SJSA1 (cell line): Measurements from ENCODE around the gene KBTBD8. TPM values are rescaled to one million over a fixed set of nuclear protein-coding genes. Genes with fewer than 3 reads are reported as not detected.

Source experiments
- DNase-seq, 2 experiments: peaks; one replicate each; pipeline ENCODE4 v3.0.0-alpha.2; 2015 to 2020; ENCODE audit warnings: low spot score in 2 of 2, low read depth in 1 of 2
- H3K27ac ChIP-seq: fragments of 250-450 bp; sonication (Bioruptor Pico); 2 replicates; pipeline ENCODE4 v1.5.1; 2020; ENCODE audit warnings: mild to moderate bottlenecking, moderate library complexity
- H3K27me3 ChIP-seq: fragments of 250-450 bp; sonication (Bioruptor Pico); replicated peaks from 2 replicates; pipeline ENCODE4 v1.5.1; 2020; ENCODE audit warnings: mild to moderate bottlenecking, moderate library complexity
- H3K36me3 ChIP-seq: fragments of 250-450 bp; sonication (Bioruptor Pico); 2 replicates; pipeline ENCODE4 v1.5.1; 2020; ENCODE audit warnings: mild to moderate bottlenecking
- H3K4me1 ChIP-seq: fragments of 250-450 bp; sonication (Bioruptor Pico); replicated peaks from 2 replicates; pipeline ENCODE4 v1.6.1; 2021; ENCODE audit warnings: mild to moderate bottlenecking
- H3K4me3 ChIP-seq: fragments of 250-450 bp; sonication (Bioruptor Pico); 2 replicates; pipeline ENCODE4 v1.5.1; 2020; ENCODE audit warnings: mild to moderate bottlenecking
- H3K9me3 ChIP-seq: fragments of 250-450 bp; sonication (Bioruptor Pico); replicated peaks from 2 replicates; pipeline ENCODE4 v1.5.1; 2020; ENCODE audit warnings: mild to moderate bottlenecking
- total RNA-seq: library from RNA; depleted of rRNA; stranded (reverse); fragments of >200 nt; shearing (Covaris generic); gene quantifications from 2 replicates; pipeline ENCODE4 v1.2.3, GENCODE V29; 2014

The KBTBD8 gene
- total RNA-seq, 1 experiment from 2014 or later, result 3.9 TPM

DNA sequence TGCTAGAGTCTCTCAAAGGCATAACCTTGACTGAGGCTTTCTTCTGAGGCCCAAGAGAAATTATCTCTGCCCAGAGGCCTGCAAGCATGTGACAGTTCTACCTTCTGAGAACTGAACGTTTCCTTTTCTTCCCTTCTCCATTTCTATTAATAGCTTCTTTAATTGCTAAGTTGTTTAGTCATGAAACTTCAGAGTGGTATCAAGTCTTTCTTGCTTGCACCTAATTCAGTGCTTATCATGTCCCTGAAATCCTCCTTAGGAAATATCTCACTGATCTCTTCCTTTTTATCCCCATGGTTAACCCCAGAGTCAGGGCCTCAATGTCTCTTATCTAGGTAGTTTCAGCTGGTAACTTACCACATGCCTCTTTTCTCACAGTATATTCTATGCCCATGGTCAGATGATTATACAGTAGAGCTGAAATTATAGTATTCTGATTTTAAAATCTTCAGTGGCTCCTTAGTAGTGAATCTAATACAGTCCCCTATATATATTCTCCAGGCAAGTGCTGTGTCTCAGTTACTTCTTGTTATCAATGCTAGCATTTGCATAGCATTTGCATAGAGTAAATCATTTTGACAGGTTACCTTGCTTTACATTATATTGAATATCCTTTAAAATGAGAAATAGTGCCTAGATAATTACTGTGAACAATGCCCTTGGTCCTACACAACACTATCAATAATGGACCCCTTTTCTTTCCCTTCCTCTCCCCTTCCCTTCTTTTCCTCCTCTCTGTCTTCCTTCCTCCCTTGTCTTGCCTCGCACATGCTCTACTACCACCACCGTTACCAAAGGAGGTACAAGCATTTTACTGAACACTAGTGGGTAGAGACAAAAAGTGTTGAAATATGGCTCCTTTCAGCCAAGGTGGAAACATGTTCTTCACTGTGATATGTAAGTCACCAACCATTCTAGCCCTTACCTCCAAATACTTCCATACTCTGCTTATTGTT, 33.0 kb downstream of the KBTBD8 start:
- Histone ChIP-seq H3K9me3 (no peaks in the 10 kb centered on the region), H3K4me3 (no peak overlapping the region), H3K36me3 (no peaks in the 10 kb centered on the region), H3K27me3 (no peaks in the 10 kb centered on the region; the same call in 1 of the 2 replicates), H3K27ac (no peak overlapping the region), H3K4me1 (no peaks in the 10 kb centered on the region)
- DNase-seq, result no peak

DNA sequence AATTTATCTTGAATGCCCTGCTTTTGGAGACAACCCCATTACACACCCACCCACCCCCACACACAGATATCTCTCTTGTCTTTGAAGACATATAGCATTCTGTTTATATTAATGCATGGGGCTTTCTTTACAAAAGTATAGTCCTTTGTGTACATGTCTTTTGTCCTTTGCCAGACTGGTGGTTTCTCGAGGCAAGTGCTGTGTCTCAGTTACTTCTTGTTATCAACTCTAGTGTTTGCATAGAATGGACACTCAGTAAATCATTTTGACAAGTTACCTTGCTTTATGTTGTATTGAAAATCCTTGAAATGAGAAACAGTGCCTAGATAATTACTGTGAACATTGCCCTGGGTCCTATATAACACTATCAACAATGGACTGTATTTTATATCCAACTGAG, 33.9 kb downstream of the KBTBD8 start:
- no peaks in the 10 kb centered on the region for H3K36me3 ChIP-seq
- no peak overlapping the region for H3K4me3 ChIP-seq
- H3K4me1 ChIP-seq, result no peaks in the 10 kb centered on the region
- no peaks in the 10 kb centered on the region; the same call in 1 of the 2 replicates for H3K27me3 ChIP-seq
- no peak overlapping the region for H3K27ac ChIP-seq
- no peaks in the 10 kb centered on the region for H3K9me3 ChIP-seq
- no peak for DNase-seq

GRCh38 chr3:67033079-67033478, 35.0 kb downstream of the KBTBD8 start:
- Histone ChIP-seq H3K9me3 (no peaks in the 10 kb centered on the region), H3K36me3 (no peaks in the 10 kb centered on the region), H3K27ac (no peak overlapping the region), H3K27me3 (no peaks in the 10 kb centered on the region; the same call in 1 of the 2 replicates), H3K4me3 (no peak overlapping the region), H3K4me1 (no peaks in the 10 kb centered on the region)
- DNase-seq, result no peak

- no peaks in the 10 kb centered on the region for H3K36me3 ChIP-seq
- H3K4me3 ChIP-seq, result no peak overlapping the region
- DNase-seq, result no peak
- no peaks in the 10 kb centered on the region for H3K9me3 ChIP-seq
- H3K27ac ChIP-seq, result no peak overlapping the region
- no peaks in the 10 kb centered on the region; the same call in 1 of the 2 replicates for H3K27me3 ChIP-seq
- H3K4me1 ChIP-seq, result no peaks in the 10 kb centered on the region
These were observed 36.3 kb downstream of the KBTBD8 start for GRCh38 chr3:67034371-67034770.

DNA sequence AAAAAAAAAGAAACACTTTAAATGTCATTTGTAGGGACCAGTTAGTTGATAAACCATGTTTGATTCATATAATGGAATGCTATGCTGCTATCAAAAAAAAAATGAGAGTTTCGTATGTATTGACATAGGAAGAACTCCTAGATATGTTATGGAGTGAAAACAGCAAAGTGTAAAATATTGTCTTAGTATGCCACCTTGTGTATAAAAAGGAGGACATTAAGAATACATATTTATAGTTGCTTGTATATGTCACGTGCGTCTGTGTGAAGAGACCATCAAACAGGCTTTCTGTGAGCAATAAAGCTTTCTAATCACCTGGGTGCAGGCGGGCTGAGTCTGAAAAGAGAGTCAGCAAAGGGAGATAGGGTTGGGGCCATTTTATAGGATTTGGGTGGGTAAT, 39.5 kb downstream of the KBTBD8 start:
- Histone ChIP-seq H3K36me3 (no peaks in the 10 kb centered on the region), H3K27ac (no peak overlapping the region), H3K27me3 (no peaks in the 10 kb centered on the region; the same call in 1 of the 2 replicates), H3K4me1 (no peaks in the 10 kb centered on the region), H3K4me3 (no peak overlapping the region), H3K9me3 (no peaks in the 10 kb centered on the region)
- DNase-seq, result no peak

- no peak for DNase-seq
- Histone ChIP-seq H3K27me3 (no peaks in the 10 kb centered on the region), H3K36me3 (no peaks in the 10 kb centered on the region), H3K9me3 (no peaks in the 10 kb centered on the region), H3K4me3 (no peak overlapping the region), H3K27ac (no peak overlapping the region), H3K4me1 (no peaks in the 10 kb centered on the region)
These were observed 46.2 kb downstream of the KBTBD8 start for GRCh38 chr3:67044295-67044694.

DNA sequence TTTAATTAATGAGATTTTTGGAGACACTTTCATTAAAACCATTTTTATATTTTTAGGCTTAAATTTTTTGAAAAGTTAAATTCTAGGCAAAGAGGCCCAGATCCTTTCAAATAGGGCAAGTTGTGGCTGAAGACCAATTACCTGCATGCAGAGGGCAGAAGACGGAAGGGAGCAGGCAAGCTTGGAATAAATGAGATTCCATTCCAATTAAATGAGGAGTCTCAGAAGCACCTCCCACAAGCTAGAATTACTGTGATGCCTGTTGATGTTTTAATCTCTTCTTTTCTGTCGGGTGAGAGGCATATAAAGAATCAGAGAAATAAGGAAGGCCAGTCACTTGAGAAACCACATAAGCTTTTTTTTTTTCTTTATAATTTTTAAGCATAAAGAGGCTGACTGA, 46.8 kb downstream of the KBTBD8 start:
- DNase-seq, result no peak
- Histone ChIP-seq H3K36me3 (no peaks in the 10 kb centered on the region), H3K4me3 (no peak overlapping the region), H3K27ac (no peak overlapping the region), H3K9me3 (no peaks in the 10 kb centered on the region), H3K27me3 (no peaks in the 10 kb centered on the region), H3K4me1 (no peaks in the 10 kb centered on the region)

DNA sequence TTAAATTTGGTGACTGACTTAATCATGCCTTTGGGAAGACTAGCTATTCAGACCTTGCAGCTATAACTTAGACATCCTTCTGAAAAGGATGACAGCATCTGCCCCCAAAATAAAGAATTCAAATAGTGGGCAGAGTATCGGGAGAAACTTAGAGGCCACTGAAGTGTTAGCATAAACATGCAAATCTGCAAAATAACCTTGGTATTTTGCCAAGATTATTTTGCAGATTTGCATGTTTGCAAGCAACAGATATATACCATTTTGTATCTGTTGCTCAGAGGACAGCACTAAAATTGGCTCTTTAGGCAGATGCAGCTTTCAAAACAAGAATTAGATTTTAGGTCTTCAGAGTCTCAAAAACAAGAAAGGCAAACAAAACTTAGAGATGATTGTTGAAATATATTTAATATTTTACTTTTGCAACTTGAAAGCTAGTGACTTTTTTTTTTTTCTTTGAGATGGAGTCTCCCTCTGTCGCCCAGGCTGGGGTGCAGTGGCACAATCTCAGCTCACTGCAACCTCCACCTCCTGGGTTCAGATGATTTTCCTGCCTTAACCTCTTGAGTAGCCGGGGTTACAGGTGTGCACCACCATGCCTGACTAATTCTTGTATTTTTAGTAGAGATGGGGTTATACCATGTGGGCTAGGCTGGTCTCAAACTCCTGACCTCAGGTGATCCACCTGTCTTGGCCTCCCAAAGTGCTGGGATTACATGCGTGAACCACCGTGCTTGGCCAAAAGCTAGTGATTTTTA, 47.8 kb downstream of the KBTBD8 start:
- Histone ChIP-seq H3K27me3 (no peaks in the 10 kb centered on the region), H3K27ac (no peak overlapping the region), H3K4me3 (no peak overlapping the region), H3K36me3 (no peaks in the 10 kb centered on the region), H3K9me3 (no peaks in the 10 kb centered on the region), H3K4me1 (no peaks in the 10 kb centered on the region)
- DNase-seq, result no peak

- no peaks in the 10 kb centered on the region for H3K27me3 ChIP-seq
- no peaks in the 10 kb centered on the region for H3K4me1 ChIP-seq
- no peak overlapping the region for H3K4me3 ChIP-seq
- H3K27ac ChIP-seq, result no peak overlapping the region
- H3K36me3 ChIP-seq, result no peaks in the 10 kb centered on the region
- DNase-seq, result no peak
- no peaks in the 10 kb centered on the region for H3K9me3 ChIP-seq
These were observed 48.9 kb downstream of the KBTBD8 start for GRCh38 chr3:67047051-67047450.

DNA sequence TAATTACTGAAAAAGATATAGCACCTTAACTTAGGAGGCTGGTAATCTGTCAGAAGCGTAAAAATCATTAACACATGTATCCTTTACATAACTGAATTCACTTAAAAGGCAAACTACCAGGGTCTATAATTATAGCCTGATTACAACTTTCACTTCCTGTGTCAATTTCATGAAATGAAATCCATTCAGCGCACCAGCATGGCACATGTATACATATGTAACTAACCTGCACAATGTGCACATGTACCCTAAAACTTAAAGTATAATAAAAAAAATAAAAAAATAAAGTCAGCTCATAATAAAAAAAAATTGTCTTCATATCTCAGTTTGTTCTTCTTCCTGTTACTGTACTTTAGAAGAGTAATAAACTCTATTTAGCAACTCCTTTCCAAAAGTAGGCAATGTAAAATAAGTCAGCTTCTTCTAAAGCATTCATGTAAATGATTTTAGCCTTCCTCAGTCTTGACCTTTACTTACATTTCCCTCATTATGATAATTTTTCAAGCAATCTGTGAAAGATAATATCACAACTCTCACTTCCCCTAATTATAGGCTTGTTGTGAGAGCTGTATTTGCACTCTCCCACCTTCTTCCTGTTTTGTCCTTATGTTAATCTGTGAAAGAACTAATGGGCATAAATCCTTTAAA, 50.1 kb downstream of the KBTBD8 start:
- no peaks in the 10 kb centered on the region for H3K9me3 ChIP-seq
- DNase-seq, result no peak
- no peak overlapping the region for H3K27ac ChIP-seq
- no peaks in the 10 kb centered on the region for H3K27me3 ChIP-seq
- no peaks in the 10 kb centered on the region for H3K36me3 ChIP-seq
- H3K4me1 ChIP-seq, result no peaks in the 10 kb centered on the region
- H3K4me3 ChIP-seq, result no peak overlapping the region

DNA sequence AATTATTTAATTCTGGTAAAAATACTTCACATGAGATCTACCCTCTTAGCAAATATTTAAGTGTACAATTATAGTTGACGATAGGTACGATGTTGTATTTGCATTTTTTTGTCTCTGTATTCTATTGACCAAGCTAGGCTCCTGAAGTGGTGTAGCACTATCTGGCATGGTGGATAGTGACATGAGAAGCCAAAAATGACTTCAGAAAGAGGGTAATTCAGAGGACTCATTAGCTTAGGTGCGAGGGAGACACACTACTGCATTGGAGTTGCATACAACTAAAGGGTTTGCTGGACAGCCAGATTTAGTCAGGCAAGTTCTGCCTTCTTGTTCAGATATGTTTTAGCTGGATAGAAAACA, 50.6 kb downstream of the KBTBD8 start:
- Histone ChIP-seq H3K27me3 (no peaks in the 10 kb centered on the region), H3K36me3 (no peaks in the 10 kb centered on the region), H3K4me3 (no peak overlapping the region), H3K27ac (no peak overlapping the region), H3K9me3 (no peaks in the 10 kb centered on the region), H3K4me1 (no peaks in the 10 kb centered on the region)
- no peak for DNase-seq

- no peak overlapping the region for H3K27ac ChIP-seq
- H3K27me3 ChIP-seq, result no peaks in the 10 kb centered on the region
- H3K36me3 ChIP-seq, result no peaks in the 10 kb centered on the region
- no peak overlapping the region for H3K4me3 ChIP-seq
- no peaks in the 10 kb centered on the region for H3K4me1 ChIP-seq
- DNase-seq, result no peak
- no peaks in the 10 kb centered on the region for H3K9me3 ChIP-seq
These were observed 61.3 kb downstream of the KBTBD8 start for GRCh38 chr3:67059443-67059842.
